HG03196 (cell line): ENCODE data around the gene LTA.

Experiments used
- ATAC-seq: cut with Tn5 transposase; IDR thresholded peaks from one replicate; pipeline ENCODE4 v1.9.1; 2021; ENCODE audit not compliant: unreplicated experiment

The LTA gene

GRCh38 chr6:31569861-31570536, 2.1 kb upstream of the LTA start:
- ATAC-seq: no peak

GRCh38 chr6:31573239-31574105, 1.4 kb downstream of the LTA start:
- no peak for ATAC-seq

- ATAC-seq: no peak
Observed at GRCh38 chr6:31574106-31575061, 2.3 kb downstream of the LTA start.

GRCh38 chr6:31575335-31575901, 3.3 kb downstream of the LTA start, which contains the start of gene TNF:
TNF (plus strand) TSS chr6:31575565; CDS start chr6:31575742, 177 bp downstream.
- ATAC-seq: no peak

GRCh38 chr6:31575952-31576685, 4.0 kb downstream of the LTA start:
- ATAC-seq: no peak

- ATAC-seq: no peak
Observed at GRCh38 chr6:31576897-31577578, 4.9 kb downstream of the LTA start.

- no peak for ATAC-seq
Observed at GRCh38 chr6:31577579-31577966, 5.5 kb downstream of the LTA start.

GRCh38 chr6:31578184-31579118, 6.4 kb downstream of the LTA start:
- ATAC-seq: no peak

GRCh38 chr6:31579119-31579505, 7.0 kb downstream of the LTA start:
- no peak for ATAC-seq

- no peak for ATAC-seq
Observed at GRCh38 chr6:31579546-31580437, 7.7 kb downstream of the LTA start.

- ATAC-seq: no peak
Observed at GRCh38 chr6:31580438-31580740, 8.3 kb downstream of the LTA start.

GRCh38 chr6:31580807-31581433, 8.8 kb downstream of the LTA start:
- peak; percentile 56 for ATAC-seq

GRCh38 chr6:31581434-31582229, 9.5 kb downstream of the LTA start:
- ATAC-seq: no peak

GRCh38 chr6:31582230-31582643, 10.1 kb downstream of the LTA start, which contains the start of gene LTB:
LTB (minus strand) TSS chr6:31582424; CDS start chr6:31582417, 7 bp downstream.
- ATAC-seq: no peak

- ATAC-seq: no peak
Observed at GRCh38 chr6:31585491-31585890, 13.4 kb downstream of the LTA start.

- ATAC-seq: no peak
Observed at GRCh38 chr6:31586008-31586407, 13.9 kb downstream of the LTA start, which contains the start of gene LST1. LST1 (plus strand) TSS chr6:31586277; CDS start chr6:31587300, 1,023 bp downstream.
